Endothelial cell (in vitro differentiated cells): ENCODE measurements around the gene SLC15A1. TPM values are rescaled to one million over a fixed set of nuclear protein-coding genes. Genes with fewer than 3 reads are reported as not detected.

Experiments used
- DNase-seq: peaks from one replicate; pipeline ENCODE4 v3.0.0; 2021; ENCODE audit warnings: low spot score
- H3K27ac Mint-ChIP-seq: one replicate; pipeline ENCODE4 v1.8.0; 2021; ENCODE audit warnings: mixed read lengths, inconsistent platforms; ENCODE audit not compliant: unreplicated experiment
- H3K27me3 Mint-ChIP-seq: one replicate; pipeline ENCODE4 v1.8.0; 2021; ENCODE audit warnings: mild to moderate bottlenecking, moderate library complexity, mixed read lengths, inconsistent platforms; ENCODE audit not compliant: unreplicated experiment
- H3K36me3 Mint-ChIP-seq: one replicate; pipeline ENCODE4 v1.8.0; 2021; ENCODE audit warnings: mild to moderate bottlenecking, low read depth, mixed read lengths, inconsistent platforms; ENCODE audit not compliant: unreplicated experiment
- H3K4me1 Mint-ChIP-seq: one replicate; pipeline ENCODE4 v1.8.0; 2021; ENCODE audit warnings: mild to moderate bottlenecking, mixed read lengths, inconsistent platforms; ENCODE audit not compliant: unreplicated experiment
- H3K4me3 Mint-ChIP-seq: one replicate; pipeline ENCODE4 v1.8.0; 2021; ENCODE audit warnings: mild to moderate bottlenecking, mixed read lengths, inconsistent platforms; ENCODE audit not compliant: unreplicated experiment
- H3K9me3 Mint-ChIP-seq: one replicate; pipeline ENCODE4 v1.8.0; 2021; ENCODE audit warnings: mixed read lengths, inconsistent platforms; ENCODE audit not compliant: unreplicated experiment
- CTCF ChIP-seq: fragments of 200-600 bp; sonication (generic); IDR thresholded peaks from one replicate; pipeline ENCODE4 v1.5.0; 2021; ENCODE audit warnings: antibody characterized with exemption; ENCODE audit not compliant: unreplicated experiment
- total RNA-seq: library from RNA; stranded (reverse); fragmentation: NEBNext Ultra II Directional; extraction: Animal tissue kit (Norgen Biotek cat#: 25700); gene quantifications from one replicate; pipeline ENCODE4 v1.2.1, GENCODE V29; 2021; ENCODE audit not compliant: unreplicated experiment

Gene SLC15A1
- total RNA-seq, 1 donor from 2014 or later = 0.10 TPM

DNA sequence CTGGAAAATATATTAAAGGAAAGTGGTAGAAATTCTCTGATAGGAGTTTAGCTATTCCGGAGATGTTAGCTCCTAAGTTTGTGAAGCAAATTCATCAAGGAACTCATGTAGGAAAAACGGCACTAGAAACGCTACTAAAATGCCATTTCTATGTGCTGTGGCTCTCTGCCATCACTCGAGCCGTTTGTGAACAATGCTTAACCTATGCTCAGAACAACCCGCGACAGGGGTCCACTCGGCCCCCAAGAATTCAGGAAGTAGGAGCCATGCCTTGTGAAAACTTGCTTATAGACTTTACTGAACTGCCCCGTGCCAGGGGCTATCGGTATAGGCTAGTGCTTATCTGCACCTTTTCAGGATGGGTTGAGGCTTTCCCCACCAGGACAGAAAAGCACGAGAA is 14.2 kb upstream of the SLC15A1 start:
- Mint-ChIP-seq H3K27ac (no peak overlapping the region), H3K27me3 (peaks cover 4% of the 10 kb centered on the region)

GRCh38 chr13:98765996-98766519 is 13.6 kb upstream of the SLC15A1 start:
- no peak for DNase-seq
- H3K27me3 Mint-ChIP-seq = peaks cover 7% of the 10 kb centered on the region
- no peak overlapping the region for H3K27ac Mint-ChIP-seq
- no peaks in the 10 kb centered on the region for H3K9me3 Mint-ChIP-seq
- no peak for TF ChIP-seq CTCF
- no peaks in the 10 kb centered on the region for H3K36me3 Mint-ChIP-seq
- no peaks in the 10 kb centered on the region for H3K4me1 Mint-ChIP-seq
- H3K4me3 Mint-ChIP-seq = no peak overlapping the region

More for the DNA sequence above, 14.2 kb upstream of the SLC15A1 start:
- H3K4me3 Mint-ChIP-seq = no peak overlapping the region
- H3K4me1 Mint-ChIP-seq = no peaks in the 10 kb centered on the region
- H3K36me3 Mint-ChIP-seq = no peaks in the 10 kb centered on the region
- no peak for DNase-seq
- no peak for TF ChIP-seq CTCF
- H3K9me3 Mint-ChIP-seq = no peaks in the 10 kb centered on the region

DNA sequence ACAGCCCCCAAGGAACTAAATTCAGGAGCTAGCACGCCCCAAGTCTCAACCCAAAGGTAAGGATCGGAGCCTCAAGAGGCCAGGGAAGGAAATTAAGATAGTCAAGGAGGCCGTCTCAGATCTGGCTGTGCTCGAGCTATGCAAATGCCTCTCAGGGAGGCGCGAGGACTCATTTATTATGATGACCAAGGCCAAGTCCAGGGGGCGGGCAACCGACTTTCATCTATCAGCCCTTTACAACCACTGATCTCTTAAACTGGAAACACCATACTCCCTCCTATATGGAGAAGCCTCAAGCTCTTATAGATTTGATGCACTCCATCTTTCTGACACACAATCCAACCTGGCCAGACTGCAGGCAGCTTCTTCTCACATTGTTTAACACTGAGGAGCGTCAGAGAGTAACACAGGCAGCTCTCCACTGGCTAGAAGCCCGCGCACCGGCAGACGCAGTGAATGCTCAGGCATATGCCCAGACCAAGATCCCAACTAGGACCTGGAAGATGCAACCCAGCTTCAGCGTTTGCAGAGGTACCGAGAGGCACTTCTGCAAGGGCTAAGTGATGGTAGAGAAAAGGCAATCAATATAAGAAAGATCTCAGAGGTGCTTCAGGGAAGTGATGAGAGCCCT is 9.6 kb upstream of the SLC15A1 start:
- Mint-ChIP-seq H3K4me3 (no peak overlapping the region), H3K9me3 (no peaks in the 10 kb centered on the region), H3K27ac (no peak overlapping the region), H3K36me3 (no peaks in the 10 kb centered on the region), H3K27me3 (peaks cover 5% of the 10 kb centered on the region), H3K4me1 (no peaks in the 10 kb centered on the region)
- TF ChIP-seq CTCF = no peak
- DNase-seq = no peak

DNA sequence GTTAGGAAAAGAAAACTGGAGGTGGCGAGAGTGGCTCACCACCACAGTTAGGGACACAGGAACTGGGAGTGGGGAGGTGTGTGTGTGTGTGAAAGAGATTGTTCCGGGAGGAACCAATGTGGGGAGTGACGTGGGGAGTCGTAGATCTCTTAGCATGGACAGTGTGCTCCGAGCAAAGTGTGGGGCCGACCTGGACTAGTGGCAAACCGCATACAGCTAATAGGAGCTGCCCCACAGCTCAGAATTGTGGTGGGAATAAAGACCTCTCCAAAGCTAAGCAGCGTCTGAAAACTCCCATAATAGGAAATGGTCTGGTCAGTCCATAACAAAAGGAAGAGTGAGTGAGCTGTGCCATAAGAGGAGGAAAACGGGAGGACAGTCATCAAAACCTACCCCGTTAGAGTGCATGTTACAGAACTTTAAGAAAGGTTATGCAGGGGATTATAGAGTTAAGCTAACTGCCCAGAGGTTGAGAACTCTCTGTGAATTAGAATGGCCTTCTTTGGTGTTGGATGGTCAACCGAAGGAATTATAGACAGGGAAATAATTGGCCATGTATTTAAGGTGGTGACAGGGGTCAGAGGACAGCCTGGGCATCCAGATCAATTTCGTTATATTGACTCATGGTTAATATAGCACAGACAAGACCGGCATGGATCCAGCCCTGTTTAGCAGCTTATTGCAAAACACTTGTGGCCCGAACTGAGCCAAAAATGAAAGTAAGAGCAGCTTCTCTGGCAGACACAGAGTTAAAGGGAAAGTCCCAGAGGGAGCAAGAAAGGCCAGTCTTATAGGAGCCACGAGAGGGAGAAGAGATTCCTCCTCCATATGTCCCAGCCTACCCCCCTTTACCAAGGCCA is 8.9 kb upstream of the SLC15A1 start:
- no peak for DNase-seq
- TF ChIP-seq CTCF = no peak
- Mint-ChIP-seq H3K4me1 (no peaks in the 10 kb centered on the region), H3K9me3 (no peaks in the 10 kb centered on the region), H3K27me3 (peaks cover 5% of the 10 kb centered on the region), H3K4me3 (no peak overlapping the region), H3K27ac (no peak overlapping the region), H3K36me3 (no peaks in the 10 kb centered on the region)

GRCh38 chr13:98755729-98756128 is 3.3 kb upstream of the SLC15A1 start:
- no peak for TF ChIP-seq CTCF
- peaks cover 7% of the 10 kb centered on the region for H3K9me3 Mint-ChIP-seq
- H3K4me1 Mint-ChIP-seq = no peaks in the 10 kb centered on the region
- H3K4me3 Mint-ChIP-seq = no peak overlapping the region
- H3K27ac Mint-ChIP-seq = no peak overlapping the region
- H3K36me3 Mint-ChIP-seq = peaks cover 10% of the 10 kb centered on the region
- no peak for DNase-seq
- peaks cover 12% of the 10 kb centered on the region for H3K27me3 Mint-ChIP-seq
